Stimulated activated CD8-positive, alpha-beta memory T cell treated with anti-CD3 and anti-CD28 coated beads, Interleukin-4, amount 100 ng/mL, for 4 hours (primary cell): ENCODE data around the gene RHBDD2.
A peak's percentile ranks its signal among the peaks of the same experiment; 100 is the strongest.
"Not testable (repeated sequence)": the region's sequence is repeated elsewhere in the genome, so short reads cannot be mapped to it uniquely, and the experiment has no call there.

Source experiments
- DNase-seq, 2 donors: peaks; one replicate each; pipeline ENCODE4 v3.0.0-alpha.2; 2020; ENCODE audit warnings: low read depth in 2 of 2, low spot score in 1 of 2

RHBDD2 gene

DNA sequence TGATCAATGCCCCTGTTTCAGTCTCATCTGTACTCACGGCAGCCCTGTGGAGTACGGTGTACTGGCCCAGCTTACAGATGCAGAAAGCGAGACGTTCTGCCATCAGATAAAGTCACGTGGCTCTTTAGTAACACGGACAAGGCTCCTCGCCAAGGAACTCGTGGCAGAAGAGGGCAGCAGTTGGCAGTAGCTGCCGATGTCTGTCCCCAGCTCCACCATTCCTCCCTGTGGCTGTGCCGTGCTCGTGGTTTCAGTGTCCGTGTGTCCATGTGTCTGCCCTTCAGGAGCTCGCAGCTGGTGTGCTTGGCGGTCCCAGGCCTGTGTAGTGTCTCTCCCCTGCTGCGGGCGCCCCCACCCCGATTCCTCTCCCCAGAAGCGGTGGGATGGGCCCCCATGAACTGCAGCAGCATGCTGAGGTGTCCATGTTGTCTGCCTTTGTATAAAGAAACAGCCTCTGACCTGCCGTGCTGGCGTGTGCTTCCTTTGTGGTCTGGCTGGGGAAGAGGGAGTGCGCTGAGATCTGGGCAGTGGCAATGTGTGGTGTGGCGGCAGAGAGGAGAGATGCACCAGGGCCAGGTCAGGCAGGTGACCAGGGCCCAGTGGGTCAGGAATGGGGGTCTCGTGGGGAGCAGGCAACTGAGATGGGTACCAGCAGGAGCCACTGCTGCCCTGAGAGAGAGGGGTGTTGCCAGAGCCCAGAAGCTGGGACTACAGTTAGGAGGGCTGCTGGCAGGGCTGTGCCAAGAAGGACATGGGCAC lies 9.8 kb downstream of the RHBDD2 start:
- no peak for DNase-seq

DNA sequence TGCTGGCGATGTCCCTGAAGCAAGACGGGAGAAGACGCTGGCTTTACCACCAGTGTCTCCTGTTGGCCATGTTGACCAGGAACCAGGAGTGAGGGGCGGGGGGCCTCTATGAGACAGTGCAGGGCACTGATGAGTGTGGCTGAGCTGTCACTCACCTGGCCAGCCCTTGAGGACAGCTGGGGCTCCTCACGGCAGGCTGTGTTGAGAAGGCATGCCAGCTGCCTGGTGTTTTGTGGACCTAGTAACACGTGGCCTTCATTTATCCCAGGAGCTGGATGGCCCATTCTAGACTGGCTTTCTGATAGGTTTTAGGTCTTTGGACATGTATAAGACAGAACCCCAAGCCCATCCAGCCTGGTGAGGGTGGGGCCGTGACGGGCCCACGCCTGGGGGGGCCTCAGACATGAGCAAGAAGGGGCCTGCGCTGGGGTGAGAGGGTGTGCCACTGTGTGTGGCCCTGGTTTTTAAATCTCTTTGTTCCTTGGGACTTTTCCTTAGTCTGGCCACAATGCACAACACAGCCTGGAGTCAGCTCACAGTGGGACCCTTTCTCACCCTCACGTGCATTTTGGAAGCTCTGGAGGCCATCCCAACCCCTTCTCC lies 10.5 kb downstream of the RHBDD2 start:
- no peak for DNase-seq

DNA sequence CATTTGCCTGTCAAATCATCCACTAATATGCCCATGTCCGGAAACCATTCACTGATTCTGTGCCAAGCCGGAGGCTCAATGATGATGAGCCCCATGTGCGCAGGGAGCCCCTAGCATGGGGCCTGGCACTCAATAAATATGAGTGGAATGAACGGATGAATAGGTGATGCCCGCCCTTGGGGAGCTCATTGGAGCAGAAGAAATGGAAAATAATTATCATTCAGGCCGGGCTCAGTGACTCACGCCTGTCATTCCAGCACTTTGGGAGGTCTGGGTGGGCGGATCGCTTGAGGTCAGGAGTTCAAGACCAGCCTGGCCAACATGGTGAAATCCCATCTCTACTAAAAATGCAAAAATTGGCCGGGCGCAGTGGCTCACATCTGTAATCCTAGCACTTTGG lies 11.0 kb downstream of the RHBDD2 start:
- no peak for DNase-seq

DNA sequence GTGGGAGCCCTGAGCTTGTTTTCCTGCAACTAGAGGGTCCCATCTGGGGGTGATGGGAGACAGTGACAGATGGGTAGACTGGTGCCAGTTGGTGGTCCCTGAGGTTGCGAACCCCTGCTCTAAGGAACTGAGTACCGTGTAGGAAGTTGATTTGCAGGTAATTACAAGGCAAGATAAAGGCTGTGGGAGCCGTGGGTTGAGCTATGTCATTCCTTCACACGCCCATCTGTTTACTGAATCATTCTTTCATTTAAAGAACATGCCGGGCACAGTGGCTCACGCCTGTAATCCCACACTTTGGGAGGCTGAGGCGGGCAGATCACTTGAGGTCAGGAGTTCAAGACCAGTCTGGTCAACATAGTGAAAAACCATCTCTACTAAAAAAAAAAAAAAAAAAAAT lies 12.4 kb downstream of the RHBDD2 start:
- DNase-seq = not testable (repeated sequence)

DNA sequence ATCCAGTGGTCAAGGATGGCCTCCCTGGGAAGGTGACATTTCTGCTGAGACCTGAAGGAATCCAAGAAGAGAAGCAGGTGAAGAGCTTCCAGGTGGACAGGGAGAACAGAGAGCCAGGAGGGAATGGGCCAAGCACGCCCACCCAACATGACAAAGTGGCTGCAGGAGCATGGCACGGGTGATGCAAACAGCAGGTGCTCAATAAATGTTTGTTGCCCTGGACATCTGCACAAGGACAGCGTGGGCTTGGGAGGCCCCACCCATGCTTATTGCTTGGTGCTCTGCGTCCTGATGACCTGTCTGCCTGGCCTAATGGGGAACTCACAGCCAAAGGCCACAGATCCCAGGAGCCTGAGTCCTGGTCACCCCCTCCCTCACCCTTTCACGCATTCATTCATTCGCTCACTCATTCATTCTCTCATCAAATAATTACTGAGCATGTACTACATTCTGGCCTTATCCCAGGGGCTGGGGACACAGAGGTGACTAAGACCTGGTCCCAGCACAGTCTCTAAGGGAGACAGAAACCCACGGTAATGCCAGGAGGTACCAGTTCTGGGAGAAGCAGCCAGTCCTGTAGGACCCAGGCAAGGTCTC lies 13.1 kb downstream of the RHBDD2 start:
- DNase-seq = no peak

DNA sequence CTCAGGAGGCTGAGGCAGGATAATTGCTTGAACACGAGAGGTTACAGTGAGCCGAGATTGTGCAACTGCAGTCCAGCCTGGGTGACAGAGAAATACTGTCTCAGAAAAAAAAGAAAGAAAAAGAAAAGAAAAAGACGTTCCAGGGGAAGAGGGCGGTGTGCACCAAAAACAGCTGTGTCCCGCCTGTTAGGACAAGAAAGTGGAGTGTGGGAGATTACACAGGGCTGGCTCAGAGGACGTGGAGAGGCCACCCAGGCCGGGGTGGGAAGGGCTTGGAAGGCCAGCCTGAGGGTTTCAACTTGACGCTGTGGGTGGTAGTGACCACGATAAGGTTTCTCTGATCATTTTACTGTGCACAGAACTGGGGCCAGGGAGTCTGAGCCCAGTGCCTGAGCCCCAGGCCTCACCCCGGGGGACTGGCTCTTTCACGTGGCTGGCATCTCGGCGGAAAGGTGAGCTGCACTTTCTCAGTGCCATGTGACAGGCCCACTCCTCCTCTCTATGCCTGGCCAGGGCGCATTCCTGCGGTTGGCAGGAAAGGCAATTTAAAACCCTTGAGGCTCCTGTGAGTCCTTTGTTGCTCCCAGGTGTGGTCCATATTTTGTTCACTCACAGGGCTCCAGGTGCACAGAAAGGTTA lies 13.9 kb downstream of the RHBDD2 start:
- no peak for DNase-seq

DNA sequence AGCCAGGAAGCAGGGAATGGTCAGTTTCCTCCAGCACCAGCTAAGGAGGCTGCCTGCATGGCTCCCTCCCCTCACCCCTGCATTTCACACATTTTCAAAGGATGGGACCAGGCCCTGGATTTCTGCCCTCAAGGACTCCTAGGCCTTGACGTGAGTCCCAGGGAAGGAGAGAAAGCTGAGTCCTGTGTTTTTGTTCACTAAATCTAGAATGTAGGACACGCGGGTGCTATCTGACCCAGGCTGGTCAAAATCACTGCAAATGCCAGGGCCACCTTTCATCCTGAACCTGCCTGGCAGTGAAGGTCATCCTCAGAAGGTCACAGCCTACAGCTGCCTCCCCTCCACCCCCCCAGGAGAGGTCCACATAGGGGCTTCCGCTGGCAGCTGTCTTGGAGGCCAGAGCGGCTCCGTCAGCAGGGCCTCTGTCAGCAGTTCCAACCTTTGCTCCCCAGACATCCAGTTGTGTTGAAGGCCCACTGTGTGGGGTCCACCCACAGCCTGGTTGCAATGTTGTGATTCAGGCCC lies 18.0 kb downstream of the RHBDD2 start:
- no peak for DNase-seq

DNA sequence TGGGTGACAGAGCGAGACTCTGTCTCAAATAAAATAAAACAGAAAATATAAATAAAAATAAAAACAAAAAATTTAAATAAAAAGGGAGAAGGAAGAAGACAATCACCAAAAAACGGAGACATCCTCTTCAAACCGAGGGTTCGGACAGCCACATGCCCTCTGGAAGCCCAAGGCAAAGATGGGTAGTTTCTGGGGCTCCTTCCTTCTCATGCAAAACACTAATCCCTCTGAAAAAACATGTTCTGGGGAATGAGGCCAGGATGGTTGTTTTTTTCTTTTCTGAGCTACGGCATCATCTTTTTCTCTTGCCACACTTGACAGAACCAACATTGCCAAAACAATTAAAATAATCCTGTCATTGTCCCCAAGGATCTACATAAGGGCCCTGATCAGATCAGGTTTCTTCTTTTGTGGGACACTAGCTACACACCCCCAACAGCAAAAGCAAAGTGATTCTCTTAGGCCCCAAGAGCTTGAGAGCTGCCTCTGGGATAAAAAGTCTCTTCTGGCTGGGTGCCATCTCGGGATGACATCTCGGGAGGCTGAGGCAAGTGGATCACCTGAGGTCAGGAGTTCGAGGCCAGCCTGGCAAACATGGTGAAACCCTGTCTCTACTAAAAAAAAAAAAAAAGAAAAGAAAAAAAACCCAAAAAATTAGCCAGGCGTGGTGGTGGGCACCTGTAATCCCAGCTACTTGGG lies 21.9 kb downstream of the RHBDD2 start:
- no peak for DNase-seq

DNA sequence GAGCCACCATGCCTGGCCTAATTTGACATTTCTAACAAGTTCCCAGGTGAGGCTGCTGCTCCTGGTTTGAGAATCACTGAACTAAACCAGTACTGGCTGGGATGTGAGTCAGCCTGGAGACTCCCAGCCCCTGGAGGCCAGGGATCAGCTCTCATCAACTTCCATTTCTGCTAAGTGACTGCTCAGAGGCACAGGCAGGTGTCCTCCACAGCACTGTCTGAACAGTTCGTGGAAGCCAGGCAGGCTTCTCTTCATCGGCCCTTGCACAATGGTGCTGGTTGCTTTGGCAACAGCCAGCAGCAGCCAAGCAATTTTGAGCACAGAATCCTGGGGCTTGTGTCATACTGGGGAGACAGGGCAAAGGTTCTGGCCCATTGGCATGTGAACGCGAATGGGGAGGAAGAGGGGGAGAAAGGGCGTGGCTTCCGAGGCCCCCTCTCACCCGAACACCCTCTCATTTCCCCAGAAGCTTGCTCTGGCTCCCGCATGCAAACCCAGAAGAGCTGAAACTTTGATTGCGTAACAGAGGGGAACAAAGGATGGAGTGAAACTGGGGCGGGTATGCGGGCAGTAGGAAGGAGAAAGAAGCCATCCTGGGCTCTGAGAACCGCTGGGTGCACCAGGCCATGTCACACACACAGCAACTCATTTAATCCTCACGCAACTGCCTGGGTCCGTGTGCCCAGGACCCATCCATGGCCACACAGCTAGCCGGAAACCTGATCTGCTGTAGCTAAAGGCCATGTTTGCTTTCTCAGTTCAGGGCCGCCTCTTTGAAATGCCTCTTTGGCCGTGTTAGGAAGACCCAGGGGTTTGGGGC lies 27.2 kb downstream of the RHBDD2 start:
- no peak for DNase-seq

DNA sequence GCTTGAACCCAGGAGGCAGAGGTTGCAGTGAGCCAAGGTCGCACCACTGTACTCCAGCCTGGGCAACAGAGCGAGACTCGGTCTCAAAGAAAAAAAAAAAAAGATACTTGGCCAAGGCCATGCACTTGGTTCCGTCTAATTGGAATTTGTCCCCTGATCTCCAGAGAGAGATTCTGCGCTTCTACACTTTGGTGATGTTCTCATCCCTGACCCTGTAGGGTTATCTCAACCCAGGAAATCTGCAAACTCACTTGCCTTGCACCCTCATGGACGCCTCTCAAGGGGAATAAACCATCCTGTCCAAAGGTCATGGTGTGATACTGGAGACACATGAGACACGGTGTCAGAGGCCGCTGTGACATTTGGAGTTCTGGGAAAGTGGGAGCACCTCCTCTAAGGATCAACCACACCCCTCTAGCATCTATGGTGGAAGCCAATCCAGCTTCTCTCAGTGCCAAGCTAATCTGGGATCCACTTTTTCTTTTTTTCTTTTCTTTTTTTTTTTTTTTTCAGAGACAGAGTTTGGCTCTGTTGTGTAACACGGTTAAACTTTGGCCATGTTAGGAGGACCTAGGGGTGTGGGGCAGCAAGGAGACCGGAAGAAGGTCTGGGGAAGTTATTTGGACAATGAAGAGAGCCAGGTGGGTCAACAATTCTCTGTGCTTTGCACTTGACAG lies 28.3 kb downstream of the RHBDD2 start:
- DNase-seq = no peak

DNA sequence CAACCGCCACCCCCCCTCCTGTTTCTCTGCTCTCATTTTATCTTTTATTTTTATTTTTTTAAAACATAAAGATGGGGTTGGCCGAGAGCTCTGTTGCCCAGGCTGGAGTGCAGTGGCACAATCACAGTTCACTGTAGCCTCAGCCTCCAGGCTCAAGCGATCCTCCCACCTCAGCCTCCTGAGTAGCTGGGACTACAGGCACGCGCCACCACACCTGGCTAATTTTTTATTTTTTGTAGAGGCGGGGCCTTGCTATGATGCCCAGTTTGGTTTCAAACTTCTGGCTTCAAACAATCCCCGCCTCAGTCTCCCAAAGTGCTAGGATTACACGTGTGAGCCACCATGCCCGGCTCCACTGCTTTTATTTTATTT lies 28.8 kb downstream of the RHBDD2 start:
- not testable (repeated sequence) for DNase-seq

DNA sequence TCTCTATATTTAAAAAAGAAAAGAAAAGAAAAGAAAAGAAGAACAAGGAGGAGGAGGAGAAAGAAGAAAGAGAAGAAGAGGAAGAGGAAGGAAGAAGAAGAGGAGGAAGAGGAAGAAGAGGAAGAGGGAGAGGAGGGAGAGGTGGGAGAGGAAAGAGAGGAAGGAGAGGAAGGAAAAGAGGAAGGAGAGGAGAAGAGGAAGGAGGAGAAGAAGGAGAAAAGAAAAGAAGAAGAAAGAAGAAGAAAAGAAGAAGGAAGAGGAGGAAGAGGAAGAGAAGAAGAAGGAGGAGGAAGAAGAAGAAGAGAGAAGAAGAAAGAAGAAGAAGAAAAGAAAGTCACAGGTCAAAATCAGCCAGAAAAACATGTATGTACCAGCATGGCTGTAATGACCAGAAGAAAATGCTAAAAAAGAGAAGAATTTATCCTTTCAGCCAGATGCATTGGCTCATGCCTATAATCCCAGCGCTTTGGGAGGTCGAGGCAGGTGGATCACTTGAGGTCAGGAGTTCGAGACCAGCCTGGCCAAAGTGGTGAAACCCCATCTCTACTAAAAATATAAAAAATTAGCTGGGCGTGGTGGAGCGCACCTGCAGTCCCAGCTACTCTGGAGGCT lies 30.8 kb downstream of the RHBDD2 start:
- no peak for DNase-seq

DNA sequence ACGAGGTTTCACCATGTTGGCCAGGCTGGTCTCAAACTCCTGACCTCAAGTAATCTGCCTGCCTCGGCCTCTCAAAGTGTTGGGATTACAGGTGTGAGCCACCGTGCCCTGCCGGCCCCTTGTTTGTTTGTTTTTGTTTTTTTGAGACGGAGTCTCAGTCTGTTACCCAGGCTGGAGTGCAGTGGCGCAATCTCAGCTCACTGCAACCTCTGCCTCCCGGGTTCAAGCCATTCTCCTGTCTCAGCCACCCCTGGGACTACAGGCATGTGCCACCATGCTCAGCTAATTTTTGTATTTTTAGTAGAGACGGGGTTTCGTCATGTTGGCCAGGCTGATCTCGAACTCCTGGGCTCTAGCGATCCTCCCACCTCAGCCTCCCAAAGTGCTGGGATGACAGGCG lies 32.4 kb downstream of the RHBDD2 start:
- DNase-seq = not testable (repeated sequence)

DNA sequence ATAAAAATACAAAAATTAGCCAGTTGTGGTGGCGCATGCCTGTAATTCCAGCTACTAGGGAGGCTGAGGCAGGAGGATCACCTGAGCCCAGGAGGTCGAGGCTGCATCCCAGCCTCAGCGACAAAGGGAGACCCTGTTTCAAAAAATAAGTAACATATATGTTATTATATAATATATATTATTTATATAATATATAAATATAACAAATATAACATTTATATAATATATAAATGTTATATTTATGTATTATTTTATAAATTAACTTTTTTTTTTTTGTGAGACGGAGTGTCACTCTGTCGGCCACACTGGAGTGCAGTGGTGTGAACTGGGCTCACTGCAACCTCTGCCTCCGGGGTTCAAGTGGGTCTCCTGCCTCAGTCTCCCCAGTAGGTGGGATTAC lies 34.6 kb downstream of the RHBDD2 start:
- no peak for DNase-seq

DNA sequence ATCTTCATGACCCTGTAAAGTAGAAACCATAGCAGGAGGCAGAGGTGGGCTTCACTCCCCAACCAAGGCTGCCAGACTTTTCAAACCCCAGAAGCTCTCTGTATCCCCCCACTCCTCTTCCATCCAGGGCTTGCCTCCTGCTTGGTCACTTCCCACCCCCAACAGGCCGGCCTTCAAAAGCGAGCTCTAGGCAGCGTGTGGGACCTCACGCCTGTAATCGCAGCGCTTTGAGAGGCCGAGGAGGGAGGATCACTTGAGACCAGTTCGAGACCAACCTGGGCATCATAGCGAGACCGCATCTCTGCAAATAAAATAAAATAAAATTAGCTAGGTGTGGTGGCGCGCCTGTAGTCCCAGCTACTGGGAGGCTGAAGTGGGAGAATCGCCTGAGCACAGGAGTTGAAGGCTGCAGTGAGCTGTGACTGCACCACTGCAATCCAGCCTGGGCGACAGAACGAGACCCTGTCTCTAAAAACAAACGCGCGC lies 35.4 kb downstream of the RHBDD2 start:
- DNase-seq = no peak

DNA sequence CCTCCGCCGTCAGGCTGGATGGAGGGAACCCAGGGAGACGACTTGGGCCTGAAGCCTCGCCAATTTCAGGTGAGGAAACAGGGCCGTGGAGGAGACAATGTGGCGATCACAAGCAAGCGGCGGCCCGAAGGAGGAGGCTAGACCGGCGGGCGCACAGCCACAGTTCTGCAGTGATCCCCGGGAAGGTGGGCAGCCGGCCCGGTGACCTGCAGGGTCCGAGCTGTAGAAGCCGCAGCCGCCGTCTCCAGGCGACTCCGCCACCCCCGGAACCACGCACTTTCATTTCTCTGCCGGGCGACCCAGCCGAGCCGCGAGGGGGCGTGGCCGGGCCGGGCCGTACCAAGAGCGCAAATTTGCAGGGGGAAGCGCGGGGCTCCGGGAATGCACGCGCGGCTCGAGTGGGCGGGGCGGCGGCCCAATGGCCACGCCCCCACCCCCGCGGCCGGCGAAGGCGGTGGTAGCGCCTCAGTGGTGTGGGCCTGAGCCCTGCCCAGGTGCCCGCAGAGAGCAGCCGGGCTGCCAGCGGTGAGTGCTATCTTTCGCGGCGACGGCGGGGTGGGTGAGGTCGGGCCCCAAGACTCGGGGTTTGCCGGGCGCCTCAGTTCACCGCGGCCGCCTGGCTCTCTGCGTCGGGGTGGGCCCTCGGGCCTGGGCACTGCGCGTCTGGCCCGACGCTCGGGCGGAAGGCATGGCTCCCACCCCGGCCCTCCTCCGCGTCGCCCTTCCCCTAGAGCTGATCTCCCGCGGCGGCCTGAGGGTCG lies 36.0 kb downstream of the RHBDD2 start, which contains the start of gene POR:
Gene POR (plus strand): TSS at position 501 of the 761 bp plus-strand sequence. CDS start 38,847 bp downstream, outside the sequence.
- peak; percentile 91 to 94 for DNase-seq

DNA sequence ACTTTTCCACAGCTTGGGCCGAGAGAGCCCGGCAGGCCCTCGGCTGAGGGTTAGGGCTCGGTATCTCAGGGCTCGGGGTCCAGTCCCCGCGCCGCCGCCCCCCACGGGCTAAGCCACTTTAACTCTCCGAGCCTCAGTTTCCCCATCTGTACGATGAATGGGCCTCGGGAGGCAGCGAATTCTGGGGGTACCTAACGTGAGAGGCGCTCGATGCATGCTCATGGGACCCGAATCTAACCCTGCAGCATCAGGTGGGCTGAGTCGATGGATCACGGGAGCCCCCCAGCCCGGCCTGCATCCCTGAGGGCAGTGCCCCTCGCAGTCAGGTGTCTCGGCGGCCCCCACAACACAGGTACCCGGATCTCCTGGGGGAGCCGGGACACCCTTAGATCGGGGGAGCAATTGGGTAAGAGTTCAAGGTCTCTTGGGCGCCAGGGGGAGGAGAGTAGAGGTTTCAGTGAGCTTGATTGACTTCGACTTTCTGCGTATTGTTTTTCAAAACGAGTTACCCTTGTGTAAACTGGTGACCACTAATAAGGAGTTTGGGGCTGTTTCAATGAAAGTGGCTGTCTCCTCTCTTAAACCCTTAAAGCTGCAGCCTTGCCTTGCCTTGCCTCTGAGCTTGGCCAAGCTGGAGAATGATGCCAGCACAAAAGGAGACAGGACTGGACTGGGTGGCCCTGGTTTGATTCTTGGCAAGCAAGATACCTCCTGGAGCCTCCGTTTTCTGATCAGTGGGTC lies 36.8 kb downstream of the RHBDD2 start:
- DNase-seq = no peak

DNA sequence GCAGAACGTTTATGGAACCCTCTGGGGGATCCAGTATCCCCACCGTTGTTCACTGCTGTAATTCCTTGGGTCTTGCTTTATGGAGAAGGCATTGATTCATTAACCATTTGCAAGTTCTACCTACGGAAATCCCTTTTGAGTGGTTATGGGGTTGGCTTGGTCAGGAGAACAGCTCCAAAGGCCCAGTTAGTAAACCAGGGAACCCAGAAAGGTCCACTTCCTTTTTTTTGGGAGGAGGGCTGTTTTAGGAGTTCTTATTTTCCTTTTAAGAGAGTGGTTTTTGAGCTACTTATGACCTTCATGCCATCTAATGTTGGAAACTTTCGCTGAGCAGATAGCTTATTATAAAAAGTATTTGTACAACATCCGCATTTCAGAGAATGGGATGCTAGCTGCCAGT lies 37.4 kb downstream of the RHBDD2 start:
- DNase-seq = no peak
